Breast epithelium (tissue), 3 donors: Measurements from ENCODE around the gene DKKL1.
"Not testable (repeated sequence)": the region's sequence is repeated elsewhere in the genome, so short reads cannot be mapped to it uniquely, and the experiment has no call there.

Source experiments
- CTCF ChIP-seq, 3 donors: fragments of 450-650 bp; IDR thresholded peaks; one replicate each; pipeline ENCODE4 v1.5.1; 2016 to 2017; ENCODE audit warnings: antibody characterized with exemption in 3 of 3, mild to moderate bottlenecking in 3 of 3, moderate library complexity in 3 of 3
- POLR2A ChIP-seq: fragments of 450-650 bp; IDR thresholded peaks from one replicate; pipeline ENCODE4 v1.6.1; 2016; ENCODE audit warnings: antibody characterized with exemption, mild to moderate bottlenecking, moderate library complexity

GRCh38 chr19:49331187-49331586, 32.5 kb upstream of the DKKL1 start:
- TF ChIP-seq CTCF (IDR thresholded peaks at IDR 0.05); POLR2A: not testable (repeated sequence)
